NCI-H2107 treated with DMSO at 0.1 percent for 48 hours (cell line): ENCODE measurements around the gene CLCNKB.
A peak's percentile ranks its signal among the peaks of the same experiment; 100 is the strongest.
"Not testable (repeated sequence)": the region's sequence is repeated elsewhere in the genome, so short reads cannot be mapped to it uniquely, and the experiment has no call there.

Experiments used
- DNase-seq: peaks from one replicate; lab custom pipeline; 2025; ENCODE audit not compliant: unreplicated experiment; lab: John Stamatoyannopoulos, UW

Gene CLCNKB

GRCh38 chr1:16043521-16043920, at the start of gene CLCNKB:
Gene CLCNKB (plus strand): TSS chr1:16043782. CDS start chr1:16044493, 711 bp downstream.
- DNase-seq = peak; percentile 38

GRCh38 chr1:15994081-15994480, 49.5 kb upstream of the CLCNKB start:
- DNase-seq = no peak

- DNase-seq = no peak
Observed at GRCh38 chr1:15994590-15995351, 48.8 kb upstream of the CLCNKB start.

GRCh38 chr1:15997076-15997585, 46.5 kb upstream of the CLCNKB start:
- no peak for DNase-seq

GRCh38 chr1:15997637-15998280, 45.8 kb upstream of the CLCNKB start:
- DNase-seq = no peak

GRCh38 chr1:15998929-15999328, 44.7 kb upstream of the CLCNKB start:
- no peak for DNase-seq

GRCh38 chr1:16001274-16001673, 42.3 kb upstream of the CLCNKB start:
- not testable (repeated sequence) for DNase-seq

- DNase-seq = no peak
Observed at GRCh38 chr1:16005597-16005996, 38.0 kb upstream of the CLCNKB start.

GRCh38 chr1:16006010-16006409, 37.6 kb upstream of the CLCNKB start:
- no peak for DNase-seq

- no peak for DNase-seq
Observed at GRCh38 chr1:16006552-16007485, 36.8 kb upstream of the CLCNKB start.

- no peak for DNase-seq
Observed at GRCh38 chr1:16007671-16008341, 35.8 kb upstream of the CLCNKB start.

- peak; percentile 18 for DNase-seq
Observed at GRCh38 chr1:16009030-16009460, 34.5 kb upstream of the CLCNKB start.

GRCh38 chr1:16009678-16010077, 33.9 kb upstream of the CLCNKB start:
- no peak for DNase-seq

GRCh38 chr1:16010837-16011236, 32.7 kb upstream of the CLCNKB start:
- DNase-seq = no peak

- no peak for DNase-seq
Observed at GRCh38 chr1:16011936-16012589, 31.5 kb upstream of the CLCNKB start.

- no peak for DNase-seq
Observed at GRCh38 chr1:16012590-16013219, 30.9 kb upstream of the CLCNKB start.

- no peak for DNase-seq
Observed at GRCh38 chr1:16013220-16013907, 30.2 kb upstream of the CLCNKB start.

GRCh38 chr1:16013908-16014258, 29.7 kb upstream of the CLCNKB start:
- DNase-seq = no peak
